GM23338 (cell line): Measurements from ENCODE around the gene BCL2A1. TPM values are rescaled to one million over a fixed set of nuclear protein-coding genes. Genes with fewer than 3 reads are reported as not detected.

ENCODE experiments used
- ATAC-seq: fragments of 200-7000 bp; cut with Tn5 transposase; 3 replicates; pipeline ENCODE4 v1.9.1; 2020
- DNase-seq: peaks from one replicate; pipeline ENCODE4 v3.0.0-alpha.2; 2015; ENCODE audit warnings: low spot score
- H2AFZ ChIP-seq: fragments of 200-600 bp; sonication (generic); 2 replicates; pipeline ENCODE4 v1.8.0; 2016; ENCODE audit warnings: antibody characterized with exemption, mild to moderate bottlenecking, moderate library complexity
- H3F3A ChIP-seq: fragments of 200-600 bp; sonication (generic); replicated peaks from 2 replicates; pipeline ENCODE4 v1.8.0; 2017; ENCODE audit warnings: antibody characterized with exemption, mixed run types, low read depth
- H3K27ac ChIP-seq: fragments of 200-600 bp; sonication (generic); 2 replicates; pipeline ENCODE4 v1.6.1; 2016; ENCODE audit warnings: low read depth
- H3K27me3 ChIP-seq: fragments of 200-600 bp; sonication (generic); 2 replicates; pipeline ENCODE4 v1.8.0; 2016; ENCODE audit warnings: mild to moderate bottlenecking, mixed run types, moderate library complexity; ENCODE audit not compliant: insufficient read depth
- H3K36me3 ChIP-seq: fragments of 200-600 bp; sonication (generic); 2 replicates; pipeline ENCODE4 v1.8.0; 2016; ENCODE audit warnings: mild to moderate bottlenecking; ENCODE audit not compliant: insufficient read depth
- H3K4me1 ChIP-seq: fragments of 200-600 bp; sonication (generic); 2 replicates; pipeline ENCODE4 v1.8.0; 2016; ENCODE audit warnings: mild to moderate bottlenecking, moderate library complexity; ENCODE audit not compliant: insufficient read depth
- H3K4me2 ChIP-seq: fragments of 200-600 bp; sonication (generic); 2 replicates; pipeline ENCODE4 v1.7.1; 2017; ENCODE audit warnings: mixed run types
- H3K4me3 ChIP-seq: fragments of 200-600 bp; sonication (generic); 2 replicates; pipeline ENCODE4 v1.6.1; 2016; ENCODE audit warnings: mixed run types
- H3K79me2 ChIP-seq: fragments of 200-600 bp; sonication (generic); replicated peaks from 2 replicates; pipeline ENCODE4 v1.8.0; 2017; ENCODE audit warnings: mild to moderate bottlenecking; ENCODE audit not compliant: insufficient read depth
- H3K9me2 ChIP-seq: fragments of 200-600 bp; sonication (generic); 2 replicates; pipeline ENCODE4 v1.8.0; 2017; ENCODE audit not compliant: insufficient read depth
- H4K20me1 ChIP-seq: fragments of 200-600 bp; sonication (generic); replicated peaks from 2 replicates; pipeline ENCODE4 v1.8.0; 2017; ENCODE audit warnings: mild to moderate bottlenecking; ENCODE audit not compliant: insufficient read depth
- H3K27ac Mint-ChIP-seq: 2 replicates; pipeline ENCODE4 v1.8.0; 2020; ENCODE audit warnings: inconsistent platforms, mild to moderate bottlenecking, moderate library complexity, mixed read lengths
- H3K27me3 Mint-ChIP-seq: 3 replicates; pipeline ENCODE4 v1.8.0; 2022; ENCODE audit warnings: low read depth, mild to moderate bottlenecking, moderate library complexity, mixed read lengths, inconsistent platforms; ENCODE audit not compliant: insufficient read depth, poor library complexity
- H3K36me3 Mint-ChIP-seq: 3 replicates; pipeline ENCODE4 v1.8.0; 2021; ENCODE audit warnings: low read depth, mild to moderate bottlenecking, inconsistent platforms, moderate library complexity, mixed read lengths
- H3K4me1 Mint-ChIP-seq: 3 replicates; pipeline ENCODE4 v1.8.0; 2020; ENCODE audit warnings: mild to moderate bottlenecking, inconsistent platforms, mixed read lengths
- H3K4me3 Mint-ChIP-seq: 3 replicates; pipeline ENCODE4 v1.8.0; 2021; ENCODE audit warnings: moderate library complexity, mild to moderate bottlenecking, inconsistent platforms, mixed read lengths
- H3K9me3 Mint-ChIP-seq: 3 replicates; pipeline ENCODE4 v1.8.0; 2020; ENCODE audit warnings: moderate library complexity, mild to moderate bottlenecking, inconsistent platforms, mixed read lengths
- CREB1 ChIP-seq: fragments of 250-450 bp; sonication (Bioruptor Pico); IDR thresholded peaks from 2 replicates; pipeline ENCODE4 v1.5.0; 2020; ENCODE audit warnings: low read depth, mild to moderate bottlenecking, moderate library complexity
- ETS1 ChIP-seq: IDR thresholded peaks from 2 replicates; pipeline ENCODE4 v1.6.1; 2016; ENCODE audit warnings: antibody characterized with exemption
- EZH2 ChIP-seq: fragments of 200-600 bp; sonication (generic); IDR thresholded peaks from one replicate; pipeline ENCODE4 v1.8.0; 2017; ENCODE audit warnings: antibody characterized with exemption, mild to moderate bottlenecking, low read depth; ENCODE audit not compliant: unreplicated experiment
- EZH2phosphoT487 ChIP-seq: fragments of 200-600 bp; sonication (generic); IDR thresholded peaks from one replicate; pipeline ENCODE4 v1.8.1; 2018; ENCODE audit warnings: antibody characterized with exemption; ENCODE audit not compliant: unreplicated experiment
- JUNB ChIP-seq: IDR thresholded peaks from one replicate; pipeline ENCODE4 v1.6.1; 2016; ENCODE audit warnings: antibody characterized with exemption; ENCODE audit not compliant: unreplicated experiment
- NANOG ChIP-seq: IDR thresholded peaks from 2 replicates; pipeline ENCODE4 v1.6.1; 2016; ENCODE audit warnings: antibody characterized with exemption, borderline replicate concordance
- POLR2AphosphoS5 ChIP-seq: IDR thresholded peaks from 2 replicates; pipeline ENCODE4 v1.6.1; 2016; ENCODE audit warnings: antibody characterized with exemption, low read depth
- REST ChIP-seq: IDR thresholded peaks from one replicate; pipeline ENCODE4 v1.6.1; 2018; ENCODE audit warnings: antibody characterized with exemption; ENCODE audit not compliant: unreplicated experiment
- STAT1 ChIP-seq: IDR thresholded peaks from one replicate; pipeline ENCODE4 v1.6.1; 2016; ENCODE audit warnings: antibody characterized with exemption; ENCODE audit not compliant: unreplicated experiment
- ZNF114 ChIP-seq: fragments of 250-450 bp; sonication (Bioruptor Pico); IDR thresholded peaks from 2 replicates; pipeline ENCODE4 v1.5.0; 2020; ENCODE audit warnings: mild to moderate bottlenecking, moderate library complexity
- polyA plus RNA-seq: library from polyadenylated mRNA; unstranded; fragments of >200 nt; fragmentation: Nextera tagmentation; extraction: Ambion mirVana; gene quantifications from 2 replicates; pipeline ENCODE4 v1.2.1, GENCODE V29; 2016
- total RNA-seq: library from RNA; depleted of rRNA; stranded (reverse); fragments of >200 nt; shearing (Covaris generic); gene quantifications from 2 replicates; pipeline ENCODE4 v1.2.3, GENCODE V29; 2014
- TF ChIP-seq, protein P1 (sequence below), 2 experiments: fragments of 200-600 bp in 1 of 2; sonication (generic) in 1 of 2; conservative IDR thresholded peaks; 2 replicates each; pipeline versions ENCODE4 v1.5.1 to v1.6.1; 2016 to 2017; ENCODE audit warnings: antibody characterized with exemption in 2 of 2, low read depth in 2 of 2, mild to moderate bottlenecking in 2 of 2, moderate library complexity in 1 of 2

BCL2A1 gene
- total and polyA plus RNA-seq, 2 experiments from 2014 or later = not detected

GRCh38 chr15:79978260-79978654 lies 7.3 kb upstream of the BCL2A1 start:
- peaks cover 2% of the 10 kb centered on the region for H3K27me3 Mint-ChIP-seq
- TF ChIP-seq, protein P1, sequence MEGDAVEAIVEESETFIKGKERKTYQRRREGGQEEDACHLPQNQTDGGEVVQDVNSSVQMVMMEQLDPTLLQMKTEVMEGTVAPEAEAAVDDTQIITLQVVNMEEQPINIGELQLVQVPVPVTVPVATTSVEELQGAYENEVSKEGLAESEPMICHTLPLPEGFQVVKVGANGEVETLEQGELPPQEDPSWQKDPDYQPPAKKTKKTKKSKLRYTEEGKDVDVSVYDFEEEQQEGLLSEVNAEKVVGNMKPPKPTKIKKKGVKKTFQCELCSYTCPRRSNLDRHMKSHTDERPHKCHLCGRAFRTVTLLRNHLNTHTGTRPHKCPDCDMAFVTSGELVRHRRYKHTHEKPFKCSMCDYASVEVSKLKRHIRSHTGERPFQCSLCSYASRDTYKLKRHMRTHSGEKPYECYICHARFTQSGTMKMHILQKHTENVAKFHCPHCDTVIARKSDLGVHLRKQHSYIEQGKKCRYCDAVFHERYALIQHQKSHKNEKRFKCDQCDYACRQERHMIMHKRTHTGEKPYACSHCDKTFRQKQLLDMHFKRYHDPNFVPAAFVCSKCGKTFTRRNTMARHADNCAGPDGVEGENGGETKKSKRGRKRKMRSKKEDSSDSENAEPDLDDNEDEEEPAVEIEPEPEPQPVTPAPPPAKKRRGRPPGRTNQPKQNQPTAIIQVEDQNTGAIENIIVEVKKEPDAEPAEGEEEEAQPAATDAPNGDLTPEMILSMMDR (conservative IDR thresholded peaks at IDR 0.05; ENCODE audit: low read depth in 2 of 2) = no peak
- TF ChIP-seq ZNF114 (CRISPR knock-in tag) = no peak
- TF ChIP-seq STAT1 = no peak
- TF ChIP-seq EZH2phosphoT487 = no peak
- TF ChIP-seq ETS1 = no peak
- no peak for TF ChIP-seq EZH2
- TF ChIP-seq CREB1 (CRISPR knock-in tag) = no peak
- TF ChIP-seq NANOG = no peak
- TF ChIP-seq POLR2AphosphoS5 = no peak
- TF ChIP-seq JUNB = no peak
- TF ChIP-seq REST = no peak
- Histone ChIP-seq H3K27ac (no peak overlapping the region), H3K36me3 (no peaks in the 10 kb centered on the region), H3K4me2 (no peak overlapping the region), H3F3A (no peaks in the 10 kb centered on the region), H3K27me3 (no peaks in the 10 kb centered on the region), H3K4me3 (no peak overlapping the region), H3K4me1 (no peaks in the 10 kb centered on the region), H3K9me2 (no peaks in the 10 kb centered on the region), H3K79me2 (no peaks in the 10 kb centered on the region), H4K20me1 (no peaks in the 10 kb centered on the region), H2AFZ (peak overlapping the region; percentile 28; the same call in 1 of the 2 replicates)
- no peaks in the 10 kb centered on the region for H3K9me3 Mint-ChIP-seq
- H3K36me3 Mint-ChIP-seq = no peaks in the 10 kb centered on the region
- ATAC-seq (no peak), DNase-seq (no peak)
- no peak overlapping the region for H3K27ac Mint-ChIP-seq
- H3K4me1 Mint-ChIP-seq = no peaks in the 10 kb centered on the region
- H3K4me3 Mint-ChIP-seq = no peak overlapping the region
